ENCODE data around the gene SNRNP48. TPM values are rescaled to one million over a fixed set of nuclear protein-coding genes. Genes with fewer than 3 reads are reported as not detected.

Gene SNRNP48
- 11.8 TPM for total RNA-seq
- 10 to 100 TPM; 11.4 to 15.9 (median 12.9) TPM for polyA plus RNA-seq (ENCODE audit: insufficient read depth in 1 of 8, insufficient read length in 8 of 8, low replicate concordance in 1 of 8)
- long read RNA-seq, donor 1, full-length matches to known transcripts: 4 of 4 reads
- long read RNA-seq, donor 1, partial matches to known transcripts: 0 of 4 reads
- long read RNA-seq, donor 1, other reads (novel, unspliced or antisense): 0 of 4 reads
- long read RNA-seq, donor 2, full-length matches to known transcripts: 1 of 1 reads
- long read RNA-seq, donor 2, partial matches to known transcripts: 0 of 1 reads
- long read RNA-seq, donor 2, other reads (novel, unspliced or antisense): 0 of 1 reads
- long read RNA-seq, donor 3, full-length matches to known transcripts: 2 of 2 reads
- long read RNA-seq, donor 3, partial matches to known transcripts: 0 of 2 reads
- long read RNA-seq, donor 3, other reads (novel, unspliced or antisense): 0 of 2 reads
- long read RNA-seq, donor 4: 0 reads
- long read RNA-seq, donor 5, full-length matches to known transcripts: 3 of 3 reads
- long read RNA-seq, donor 5, partial matches to known transcripts: 0 of 3 reads
- long read RNA-seq, donor 5, other reads (novel, unspliced or antisense): 0 of 3 reads
- long read RNA-seq, donor 6, full-length matches to known transcripts: 7 of 7 reads
- long read RNA-seq, donor 6, partial matches to known transcripts: 0 of 7 reads
- long read RNA-seq, donor 6, other reads (novel, unspliced or antisense): 0 of 7 reads
- long read RNA-seq, donor 7, full-length matches to known transcripts: 4 of 4 reads
- long read RNA-seq, donor 7, partial matches to known transcripts: 0 of 4 reads
- long read RNA-seq, donor 7, other reads (novel, unspliced or antisense): 0 of 4 reads
- long read RNA-seq, donor 8, full-length matches to known transcripts: 5 of 5 reads
- long read RNA-seq, donor 8, partial matches to known transcripts: 0 of 5 reads
- long read RNA-seq, donor 8, other reads (novel, unspliced or antisense): 0 of 5 reads
- long read RNA-seq, donor 9, full-length matches to known transcripts: 5 of 5 reads
- long read RNA-seq, donor 9, partial matches to known transcripts: 0 of 5 reads
- long read RNA-seq, donor 9, other reads (novel, unspliced or antisense): 0 of 5 reads
- long read RNA-seq, donor 10, full-length matches to known transcripts: 2 of 2 reads
- long read RNA-seq, donor 10, partial matches to known transcripts: 0 of 2 reads
- long read RNA-seq, donor 10, other reads (novel, unspliced or antisense): 0 of 2 reads
- long read RNA-seq, donor 11, full-length matches to known transcripts: 6 of 6 reads
- long read RNA-seq, donor 11, partial matches to known transcripts: 0 of 6 reads
- long read RNA-seq, donor 11, other reads (novel, unspliced or antisense): 0 of 6 reads

- peaks cover 6% of the 10 kb centered on the region for H3K4me1 ChIP-seq (ENCODE audit: control insufficient read depth, insufficient read depth, low read length)
- peak within 1 kb of the TSS; percentile 73 for H3K4me3 ChIP-seq (ENCODE audit: low read length)
- DNase-seq: peak; percentile 99
- H3K27ac ChIP-seq (ENCODE audit: low read length): peak within 1 kb of the TSS; percentile 79
- WGBS (ENCODE audit: insufficient coverage): under 1% methylated on average over 61 of the region's 72 CpGs
- H3K9me3 ChIP-seq (replicated peaks; ENCODE audit: control insufficient read depth, low read depth, low read length): no peaks in the 10 kb centered on the region
- peaks cover 3% of the 10 kb centered on the region for H3K27me3 ChIP-seq (ENCODE audit: control insufficient read depth, insufficient read depth, low read length)
- H3K36me3 ChIP-seq (ENCODE audit: control insufficient read depth, insufficient read depth, low read length): peaks cover 5% of the 10 kb centered on the region
Measured at GRCh38 chr6:7589949-7590917, at the start of gene SNRNP48. Gene SNRNP48 (plus strand): TSS chr6:7590198. CDS start chr6:7590258, 60 bp downstream.

GRCh38 chr6:7540595-7540994, 49.4 kb upstream of the SNRNP48 start:
- DNase-seq: peak; percentile 4
- peaks cover 64% of the 10 kb centered on the region for H3K27me3 ChIP-seq (ENCODE audit: control insufficient read depth, insufficient read depth, low read length)
- no peaks in the 10 kb centered on the region for H3K9me3 ChIP-seq (replicated peaks; ENCODE audit: control insufficient read depth, low read depth, low read length)
- H3K36me3 ChIP-seq (ENCODE audit: control insufficient read depth, insufficient read depth, low read length): no peaks in the 10 kb centered on the region
- no peak overlapping the region for H3K27ac ChIP-seq (ENCODE audit: low read length)
- no peak overlapping the region for H3K4me3 ChIP-seq (ENCODE audit: low read length)
- WGBS (ENCODE audit: insufficient coverage): 17% methylated on average over 14 of the region's 17 CpGs
- peaks cover 15% of the 10 kb centered on the region for H3K4me1 ChIP-seq (ENCODE audit: control insufficient read depth, insufficient read depth, low read length)

GRCh38 chr6:7541175-7542064, 48.6 kb upstream of the SNRNP48 start, which contains the start of gene DSP:
Gene DSP (plus strand): TSS chr6:7541671. CDS start chr6:7541916, 245 bp downstream.
- under 1% methylated on average over 102 of the region's 105 CpGs for WGBS (ENCODE audit: insufficient coverage)
- peak; percentile 17 for DNase-seq
- Histone ChIP-seq H3K4me1 (ENCODE audit: control insufficient read depth, insufficient read depth, low read length) (peaks cover 15% of the 10 kb centered on the region), H3K27me3 (ENCODE audit: control insufficient read depth, insufficient read depth, low read length) (peaks cover 66% of the 10 kb centered on the region), H3K27ac (ENCODE audit: low read length) (peak within 1 kb of the TSS; percentile 71), H3K4me3 (ENCODE audit: low read length) (peak within 1 kb of the TSS; percentile 45), H3K9me3 (replicated peaks; ENCODE audit: control insufficient read depth, low read depth, low read length) (no peaks in the 10 kb centered on the region), H3K36me3 (ENCODE audit: control insufficient read depth, insufficient read depth, low read length) (no peaks in the 10 kb centered on the region)

- Histone ChIP-seq H3K4me3 (ENCODE audit: low read length) (peak overlapping the region; percentile 45), H3K36me3 (ENCODE audit: control insufficient read depth, insufficient read depth, low read length) (no peaks in the 10 kb centered on the region)
Measured at GRCh38 chr6:7542065-7542873, 47.7 kb upstream of the SNRNP48 start.

GRCh38 chr6:7542874-7543624, 46.9 kb upstream of the SNRNP48 start:
- Histone ChIP-seq H3K4me1 (ENCODE audit: control insufficient read depth, insufficient read depth, low read length) (peaks cover 15% of the 10 kb centered on the region), H3K27ac (ENCODE audit: low read length) (peak overlapping the region; percentile 71), H3K27me3 (ENCODE audit: control insufficient read depth, insufficient read depth, low read length) (peaks cover 71% of the 10 kb centered on the region), H3K4me3 (ENCODE audit: low read length) (peak overlapping the region; percentile 45), H3K36me3 (ENCODE audit: control insufficient read depth, insufficient read depth, low read length) (no peaks in the 10 kb centered on the region), H3K9me3 (replicated peaks; ENCODE audit: control insufficient read depth, low read depth, low read length) (no peaks in the 10 kb centered on the region)
- WGBS (ENCODE audit: insufficient coverage): 4% methylated on average over 27 of the region's 32 CpGs
- peak; percentile 21 for DNase-seq

More at GRCh38 chr6:7542065-7542873, 47.7 kb upstream of the SNRNP48 start:
- Histone ChIP-seq H3K27me3 (ENCODE audit: control insufficient read depth, insufficient read depth, low read length) (peaks cover 68% of the 10 kb centered on the region), H3K27ac (ENCODE audit: low read length) (peak overlapping the region; percentile 71), H3K9me3 (replicated peaks; ENCODE audit: control insufficient read depth, low read depth, low read length) (no peaks in the 10 kb centered on the region), H3K4me1 (ENCODE audit: control insufficient read depth, insufficient read depth, low read length) (peaks cover 15% of the 10 kb centered on the region)
- WGBS (ENCODE audit: insufficient coverage): under 1% methylated on average over 76 of the region's 80 CpGs
- peak; percentile 19 for DNase-seq

GRCh38 chr6:7543789-7544424, 46.1 kb upstream of the SNRNP48 start:
- Histone ChIP-seq H3K27ac (ENCODE audit: low read length) (no peak overlapping the region), H3K4me3 (ENCODE audit: low read length) (no peak overlapping the region), H3K9me3 (replicated peaks; ENCODE audit: control insufficient read depth, low read depth, low read length) (no peaks in the 10 kb centered on the region), H3K4me1 (ENCODE audit: control insufficient read depth, insufficient read depth, low read length) (peaks cover 15% of the 10 kb centered on the region), H3K27me3 (ENCODE audit: control insufficient read depth, insufficient read depth, low read length) (peaks cover 69% of the 10 kb centered on the region), H3K36me3 (ENCODE audit: control insufficient read depth, insufficient read depth, low read length) (no peaks in the 10 kb centered on the region)
- WGBS (ENCODE audit: insufficient coverage): 39% methylated on average over 10 of the region's 13 CpGs
- DNase-seq: peak; percentile 15

GRCh38 chr6:7544597-7544996, 45.4 kb upstream of the SNRNP48 start:
- no peak overlapping the region for H3K27ac ChIP-seq (ENCODE audit: low read length)
- H3K4me3 ChIP-seq (ENCODE audit: low read length): no peak overlapping the region
- no peak for DNase-seq
- H3K9me3 ChIP-seq (replicated peaks; ENCODE audit: control insufficient read depth, low read depth, low read length): no peaks in the 10 kb centered on the region
- H3K4me1 ChIP-seq (ENCODE audit: control insufficient read depth, insufficient read depth, low read length): peaks cover 15% of the 10 kb centered on the region
- no peaks in the 10 kb centered on the region for H3K36me3 ChIP-seq (ENCODE audit: control insufficient read depth, insufficient read depth, low read length)
- peaks cover 62% of the 10 kb centered on the region for H3K27me3 ChIP-seq (ENCODE audit: control insufficient read depth, insufficient read depth, low read length)
- WGBS (ENCODE audit: insufficient coverage): no CpG with 5 or more reads among the region's 3 CpGs

Data from muscle of leg (tissue), 16 donors.